T-helper 1 cell treated with Interleukin-12 subunit alpha and Interleukin-12 subunit beta and Interleukin-4 antibody, amounts not matched to agents 30 μg/mL and 1 μg/mL, for 36 hours (primary cell): ENCODE results near the gene HAGHL.
"Not testable (repeated sequence)": the region's sequence is repeated elsewhere in the genome, so short reads cannot be mapped to it uniquely, and the experiment has no call there.

ENCODE experiments used
- H3K27ac Mint-ChIP-seq: one replicate; pipeline ENCODE4 v1.8.0; 2021; ENCODE audit warnings: mild to moderate bottlenecking, mixed read lengths
- H3K27me3 Mint-ChIP-seq: one replicate; pipeline ENCODE4 v1.8.0; 2021; ENCODE audit warnings: low read depth, mixed read lengths
- H3K36me3 Mint-ChIP-seq: one replicate; pipeline ENCODE4 v1.8.0; 2021; ENCODE audit warnings: low read depth, mixed read lengths
- H3K4me1 Mint-ChIP-seq: one replicate; pipeline ENCODE4 v1.8.0; 2021; ENCODE audit warnings: low read depth, mixed read lengths
- H3K4me3 Mint-ChIP-seq: one replicate; pipeline ENCODE4 v1.8.0; 2021; ENCODE audit warnings: mild to moderate bottlenecking, moderate library complexity, mixed read lengths
- H3K9me3 Mint-ChIP-seq: one replicate; pipeline ENCODE4 v1.8.0; 2021; ENCODE audit warnings: mixed read lengths

The HAGHL gene

GRCh38 chr16:684071-684794 is 42.7 kb upstream of the HAGHL start, which contains the start of gene JMJD8:
Gene JMJD8 (minus strand): TSS chr16:684334. CDS start chr16:684319, 15 bp downstream.
- H3K36me3 Mint-ChIP-seq, result peaks cover 10% of the 10 kb centered on the region
- H3K4me3 Mint-ChIP-seq, result peak within 1 kb of the TSS; percentile 71
- peaks cover 11% of the 10 kb centered on the region for H3K4me1 Mint-ChIP-seq
- no peaks in the 10 kb centered on the region for H3K9me3 Mint-ChIP-seq
- peak within 1 kb of the TSS; percentile 36 for H3K27ac Mint-ChIP-seq
- no peaks in the 10 kb centered on the region for H3K27me3 Mint-ChIP-seq

- Mint-ChIP-seq H3K36me3 (peaks cover 10% of the 10 kb centered on the region), H3K27ac (no peak overlapping the region), H3K27me3 (no peaks in the 10 kb centered on the region), H3K4me3 (no peak overlapping the region), H3K4me1 (peaks cover 13% of the 10 kb centered on the region), H3K9me3 (no peaks in the 10 kb centered on the region)
Measured at GRCh38 chr16:684961-685696, 41.8 kb upstream of the HAGHL start.

GRCh38 chr16:685967-686366 is 40.9 kb upstream of the HAGHL start:
- Mint-ChIP-seq H3K27ac (no peak overlapping the region), H3K4me1 (peaks cover 15% of the 10 kb centered on the region), H3K4me3 (peak overlapping the region; percentile 50), H3K36me3 (peaks cover 10% of the 10 kb centered on the region), H3K9me3 (peaks cover 3% of the 10 kb centered on the region), H3K27me3 (no peaks in the 10 kb centered on the region)

GRCh38 chr16:686459-687260 is 40.2 kb upstream of the HAGHL start:
- no peak overlapping the region for H3K27ac Mint-ChIP-seq
- no peaks in the 10 kb centered on the region for H3K27me3 Mint-ChIP-seq
- peaks cover 4% of the 10 kb centered on the region for H3K9me3 Mint-ChIP-seq
- peaks cover 14% of the 10 kb centered on the region for H3K4me1 Mint-ChIP-seq
- H3K4me3 Mint-ChIP-seq, result no peak overlapping the region
- peaks cover 10% of the 10 kb centered on the region for H3K36me3 Mint-ChIP-seq

GRCh38 chr16:687499-687898 is 39.4 kb upstream of the HAGHL start:
- peaks cover 10% of the 10 kb centered on the region for H3K4me1 Mint-ChIP-seq
- no peak overlapping the region for H3K4me3 Mint-ChIP-seq
- peaks cover 5% of the 10 kb centered on the region for H3K27me3 Mint-ChIP-seq
- no peak overlapping the region for H3K27ac Mint-ChIP-seq
- peaks cover 4% of the 10 kb centered on the region for H3K36me3 Mint-ChIP-seq
- H3K9me3 Mint-ChIP-seq, result peaks cover 4% of the 10 kb centered on the region

GRCh38 chr16:689175-689897 is 37.6 kb upstream of the HAGHL start:
- Mint-ChIP-seq H3K36me3 (peaks cover 3% of the 10 kb centered on the region), H3K27me3 (peaks cover 15% of the 10 kb centered on the region), H3K9me3 (peaks cover 4% of the 10 kb centered on the region), H3K27ac (peak overlapping the region; percentile 77), H3K4me1 (peaks cover 8% of the 10 kb centered on the region), H3K4me3 (peak overlapping the region; percentile 85)

GRCh38 chr16:691242-691641 is 35.7 kb upstream of the HAGHL start:
- peaks cover 20% of the 10 kb centered on the region for H3K27me3 Mint-ChIP-seq
- not testable (repeated sequence) for H3K9me3 Mint-ChIP-seq, H3K27ac Mint-ChIP-seq, H3K36me3 Mint-ChIP-seq
- H3K4me3 Mint-ChIP-seq, result peak overlapping the region; percentile 85
- peaks cover 12% of the 10 kb centered on the region for H3K4me1 Mint-ChIP-seq

GRCh38 chr16:692356-693108 is 34.4 kb upstream of the HAGHL start:
- Mint-ChIP-seq H3K27me3 (peaks cover 20% of the 10 kb centered on the region), H3K4me3 (peak overlapping the region; percentile 30), H3K27ac (no peak overlapping the region), H3K4me1 (peaks cover 12% of the 10 kb centered on the region), H3K9me3 (peaks cover 4% of the 10 kb centered on the region), H3K36me3 (peaks cover 1% of the 10 kb centered on the region)

- Mint-ChIP-seq H3K9me3 (peaks cover 4% of the 10 kb centered on the region), H3K4me3 (no peak overlapping the region), H3K27ac (no peak overlapping the region), H3K4me1 (peaks cover 12% of the 10 kb centered on the region), H3K36me3 (peaks cover 1% of the 10 kb centered on the region), H3K27me3 (peaks cover 20% of the 10 kb centered on the region)
Measured at GRCh38 chr16:693364-693763, 33.5 kb upstream of the HAGHL start.

- H3K9me3 Mint-ChIP-seq, result peaks cover 4% of the 10 kb centered on the region
- peaks cover 20% of the 10 kb centered on the region for H3K27me3 Mint-ChIP-seq
- H3K27ac Mint-ChIP-seq, result no peak overlapping the region
- no peak overlapping the region for H3K4me3 Mint-ChIP-seq
- H3K36me3 Mint-ChIP-seq, result peaks cover 1% of the 10 kb centered on the region
- peaks cover 12% of the 10 kb centered on the region for H3K4me1 Mint-ChIP-seq
Measured at GRCh38 chr16:693766-694165, 33.1 kb upstream of the HAGHL start.

GRCh38 chr16:694187-694862 is 32.6 kb upstream of the HAGHL start:
- peak overlapping the region; percentile 34 for H3K4me3 Mint-ChIP-seq
- peaks cover 4% of the 10 kb centered on the region for H3K9me3 Mint-ChIP-seq
- peaks cover 20% of the 10 kb centered on the region for H3K27me3 Mint-ChIP-seq
- H3K4me1 Mint-ChIP-seq, result peaks cover 12% of the 10 kb centered on the region
- peaks cover 1% of the 10 kb centered on the region for H3K36me3 Mint-ChIP-seq
- H3K27ac Mint-ChIP-seq, result peak overlapping the region; percentile 36

- Mint-ChIP-seq H3K4me3 (no peak overlapping the region), H3K4me1 (peaks cover 10% of the 10 kb centered on the region), H3K27me3 (peaks cover 20% of the 10 kb centered on the region), H3K9me3 (peaks cover 4% of the 10 kb centered on the region), H3K36me3 (peaks cover 1% of the 10 kb centered on the region), H3K27ac (no peak overlapping the region)
Measured at GRCh38 chr16:694863-695354, 32.0 kb upstream of the HAGHL start.
